ENCODE results near the gene GUCA1A. TPM values are rescaled to one million over a fixed set of nuclear protein-coding genes. Genes with fewer than 3 reads are reported as not detected.

Gene GUCA1A
- polyA plus RNA-seq, 1 donor (not counting 4 experiments of a cell fraction or from before 2014, with no cell fraction given) = not detected

- peaks cover 20% of the 10 kb centered on the region for H3K79me2 ChIP-seq (ENCODE audit: control insufficient read depth, insufficient read depth, low read length)
- no peak for DNase-seq (ENCODE audit: low read depth, low spot score)
- peaks cover 35 to 36% of the 10 kb centered on the region in 2 experiments for H3K36me3 ChIP-seq (ENCODE audit: control insufficient read depth in 2 of 2, extremely low read depth in 1 of 2, insufficient read depth in 2 of 2, low read length in 2 of 2)
- no peaks in the 10 kb centered on the region for H3K27me3 ChIP-seq (ENCODE audit: control insufficient read depth, extremely low read depth, insufficient read depth, low read length)
- H3K27ac ChIP-seq (ENCODE audit: control insufficient read depth, insufficient read depth, low read length) = no peak overlapping the region
- FAIRE-seq = no peak
- H3K9ac ChIP-seq (ENCODE audit: control insufficient read depth, extremely low read depth, insufficient read depth, low read length) = no peak overlapping the region
- H3K9me1 ChIP-seq (ENCODE audit: control insufficient read depth, extremely low read depth, insufficient read depth, low read length) = peaks cover 3% of the 10 kb centered on the region
- no peaks in the 10 kb centered on the region for H4K20me1 ChIP-seq (ENCODE audit: control insufficient read depth, extremely low read depth, insufficient read depth, low read length)
- H2AFZ ChIP-seq (ENCODE audit: control insufficient read depth, low read length) = no peak overlapping the region
- H3K4me3 ChIP-seq (ENCODE audit: control insufficient read depth in 2 of 3, extremely low read depth in 1 of 3, insufficient read depth in 2 of 3, low read depth in 1 of 3, low read length in 3 of 3) = no peak overlapping the region
- no peak overlapping the region for H3K4me2 ChIP-seq (ENCODE audit: control insufficient read depth, extremely low read depth, insufficient read depth, low read depth, low read length)
- dilution Hi-C loops (cut with MboI; ENCODE audit: extremely low pct_ligation_motif_present, low sequenced_read_pairs) = no loop called here
- peaks cover 35% of the 10 kb centered on the region for H3K4me1 ChIP-seq (ENCODE audit: control insufficient read depth, extremely low read depth, insufficient read depth, low read length)
- H3K9me3 ChIP-seq (ENCODE audit: control insufficient read depth, low read depth, low read length) = no peaks in the 10 kb centered on the region
- TF ChIP-seq CTCF (optimal IDR thresholded peaks at IDR 0.05 in 1 of 3, IDR thresholded peaks at IDR 0.05 in 1 of 3, conservative IDR thresholded peaks at IDR 0.05 in 1 of 3; ENCODE audit: extremely low read depth in 1 of 3, insufficient read depth in 2 of 3, low read length in 3 of 3) (no peak), EZH2 (IDR thresholded peaks at IDR 0.05; ENCODE audit: low read length) (no peak)
Observed at GRCh38 chr6:42125663-42126062, 47.5 kb upstream of the GUCA1A start.

- TF ChIP-seq EZH2 (IDR thresholded peaks at IDR 0.05; ENCODE audit: low read length) = no peak
- TF ChIP-seq CTCF (optimal IDR thresholded peaks at IDR 0.05 in 1 of 3, IDR thresholded peaks at IDR 0.05 in 1 of 3, conservative IDR thresholded peaks at IDR 0.05 in 1 of 3; ENCODE audit: extremely low read depth in 1 of 3, insufficient read depth in 2 of 3, low read length in 3 of 3) = no peak
- Histone ChIP-seq H3K27ac (ENCODE audit: control insufficient read depth, insufficient read depth, low read length) (no peak overlapping the region), H4K20me1 (ENCODE audit: control insufficient read depth, extremely low read depth, insufficient read depth, low read length) (peaks cover 6% of the 10 kb centered on the region), H3K27me3 (ENCODE audit: control insufficient read depth, extremely low read depth, insufficient read depth, low read length) (no peaks in the 10 kb centered on the region), H3K9ac (ENCODE audit: control insufficient read depth, extremely low read depth, insufficient read depth, low read length) (no peak overlapping the region), H3K36me3 (ENCODE audit: control insufficient read depth in 2 of 2, extremely low read depth in 1 of 2, insufficient read depth in 2 of 2, low read length in 2 of 2) (peaks cover 36 to 40% of the 10 kb centered on the region in 2 experiments), H3K4me1 (ENCODE audit: control insufficient read depth, extremely low read depth, insufficient read depth, low read length) (peaks cover 18% of the 10 kb centered on the region), H3K4me2 (ENCODE audit: control insufficient read depth, extremely low read depth, insufficient read depth, low read depth, low read length) (no peak overlapping the region), H3K9me1 (ENCODE audit: control insufficient read depth, extremely low read depth, insufficient read depth, low read length) (peaks cover 4% of the 10 kb centered on the region), H3K9me3 (ENCODE audit: control insufficient read depth, low read depth, low read length) (no peaks in the 10 kb centered on the region), H3K79me2 (ENCODE audit: control insufficient read depth, insufficient read depth, low read length) (peaks cover 22% of the 10 kb centered on the region), H3K4me3 (ENCODE audit: control insufficient read depth in 2 of 3, extremely low read depth in 1 of 3, insufficient read depth in 2 of 3, low read depth in 1 of 3, low read length in 3 of 3) (no peak overlapping the region), H2AFZ (ENCODE audit: control insufficient read depth, low read length) (no peak overlapping the region)
- dilution Hi-C loops (cut with MboI; ENCODE audit: extremely low pct_ligation_motif_present, low sequenced_read_pairs) = no loop called here
- no peak for FAIRE-seq
- DNase-seq (ENCODE audit: low read depth, low spot score) = no peak
Observed at GRCh38 chr6:42128460-42129359, 44.5 kb upstream of the GUCA1A start.

Measured in keratinocyte (primary cell).